Urinary bladder (tissue), 4 donors: ENCODE results near the gene ZACN. TPM values are rescaled to one million over a fixed set of nuclear protein-coding genes. Genes with fewer than 3 reads are reported as not detected.

Source experiments
- DNase-seq: peaks from one replicate; pipeline ENCODE4 v3.0.0-alpha.2; 2015; ENCODE audit errors: extremely low spot score
- H3K27ac ChIP-seq: one replicate; pipeline ENCODE4 v1.5.1; 2013; ENCODE audit warnings: low read depth, mild to moderate bottlenecking, moderate library complexity
- H3K36me3 ChIP-seq: one replicate; pipeline ENCODE4 v1.6.1; 2013; ENCODE audit warnings: mild to moderate bottlenecking, moderate library complexity; ENCODE audit not compliant: insufficient read depth
- H3K4me1 ChIP-seq: one replicate; pipeline ENCODE4 v1.6.1; 2013; ENCODE audit warnings: mild to moderate bottlenecking, moderate library complexity; ENCODE audit not compliant: insufficient read depth
- H3K4me3 ChIP-seq: one replicate; pipeline ENCODE4 v1.5.1; 2013; ENCODE audit warnings: low read depth, low read length
- WGBS: extraction: QIAGEN DNeasy Blood & Tissue Kit; methylation state at CpG from one replicate; pipeline ENCODE4 v1.1.7; 2013; 5-methylcytosine and 5-hydroxymethylcytosine counted together
- polyA plus RNA-seq: library from polyadenylated mRNA; stranded (reverse); fragments of 200-250 nt; gene quantifications from one replicate; pipeline ENCODE4 v1.2.3, GENCODE V29; 2013
- total RNA-seq: library from RNA; depleted of rRNA; stranded (reverse); fragments of >200 nt; gene quantifications from one replicate; pipeline ENCODE4 v1.2.3, GENCODE V29; 2014
- donor health status: healthy with polysubstance abuse.
- donor health status: healthy.

ZACN gene
- total and polyA plus RNA-seq, 2 donors = 2.2 TPM; not detected in 1

GRCh38 chr17:76090517-76091129 is 11.6 kb downstream of the ZACN start:
- Histone ChIP-seq H3K36me3 (peaks cover 2% of the 10 kb centered on the region), H3K27ac (no peak overlapping the region), H3K4me3 (no peak overlapping the region), H3K4me1 (no peaks in the 10 kb centered on the region)
- no peak for DNase-seq
- WGBS = 87% methylated on average over 17 of the region's 17 CpGs

- Histone ChIP-seq H3K4me1 (no peaks in the 10 kb centered on the region), H3K27ac (no peak overlapping the region), H3K4me3 (no peak overlapping the region), H3K36me3 (peaks cover 2% of the 10 kb centered on the region)
- DNase-seq = no peak
- WGBS = 69% methylated on average over 23 of the region's 23 CpGs
Observed at GRCh38 chr17:76091526-76092286, 12.7 kb downstream of the ZACN start.

GRCh38 chr17:76092526-76093413 is 13.8 kb downstream of the ZACN start:
- WGBS = 94% methylated on average over 20 of the region's 20 CpGs
- Histone ChIP-seq H3K4me3 (no peak overlapping the region), H3K4me1 (no peaks in the 10 kb centered on the region), H3K36me3 (peaks cover 4% of the 10 kb centered on the region), H3K27ac (no peak overlapping the region)
- no peak for DNase-seq

- no peak overlapping the region for H3K4me3 ChIP-seq
- H3K4me1 ChIP-seq = no peaks in the 10 kb centered on the region
- no peak overlapping the region for H3K27ac ChIP-seq
- no peak for DNase-seq
- 87% methylated on average over 11 of the region's 11 CpGs for WGBS
- H3K36me3 ChIP-seq = peaks cover 5% of the 10 kb centered on the region
Observed at GRCh38 chr17:76094046-76094445, 15.1 kb downstream of the ZACN start.

- 87% methylated on average over 13 of the region's 13 CpGs for WGBS
- Histone ChIP-seq H3K4me3 (no peak overlapping the region), H3K4me1 (no peaks in the 10 kb centered on the region)
Observed at GRCh38 chr17:76095943-76096342, 17.0 kb downstream of the ZACN start.

GRCh38 chr17:76097716-76098295 is 18.8 kb downstream of the ZACN start:
- H3K36me3 ChIP-seq = peaks cover 2% of the 10 kb centered on the region
- H3K27ac ChIP-seq = no peak overlapping the region
- DNase-seq = no peak
- WGBS = 91% methylated on average over 19 of the region's 19 CpGs
- H3K4me1 ChIP-seq = no peaks in the 10 kb centered on the region
- H3K4me3 ChIP-seq = no peak overlapping the region

More at GRCh38 chr17:76095943-76096342, 17.0 kb downstream of the ZACN start:
- no peak for DNase-seq
- no peak overlapping the region for H3K27ac ChIP-seq
- peaks cover 2% of the 10 kb centered on the region for H3K36me3 ChIP-seq

- Histone ChIP-seq H3K4me1 (no peaks in the 10 kb centered on the region), H3K36me3 (no peaks in the 10 kb centered on the region), H3K27ac (peak overlapping the region; percentile 24), H3K4me3 (peak overlapping the region; percentile 87)
- 2% methylated on average over 4 of the region's 4 CpGs for WGBS
- no peak for DNase-seq
Observed at GRCh38 chr17:76102944-76103273, 23.9 kb downstream of the ZACN start.

- no peaks in the 10 kb centered on the region for H3K36me3 ChIP-seq
- H3K4me3 ChIP-seq = peak within 1 kb of the TSS; percentile 87
- peak within 1 kb of the TSS; percentile 82 for H3K27ac ChIP-seq
- DNase-seq = peak; percentile 82
- no peaks in the 10 kb centered on the region for H3K4me1 ChIP-seq
- WGBS = 5% methylated on average over 55 of the region's 55 CpGs
Observed at GRCh38 chr17:76103274-76104139, 24.5 kb downstream of the ZACN start, which contains the start of gene EXOC7. TSS of gene EXOC7 (minus strand) at chr17:76103787. CDS start at chr17:76103692, 95 bp downstream.

- 88% methylated on average over 29 of the region's 29 CpGs for WGBS
- no peak for DNase-seq
- peak overlapping the region; percentile 87 for H3K4me3 ChIP-seq
Observed at GRCh38 chr17:76104140-76104895, 25.3 kb downstream of the ZACN start.

GRCh38 chr17:76104896-76105231 is 25.9 kb downstream of the ZACN start:
- H3K27ac ChIP-seq = no peak overlapping the region
- no peak for DNase-seq
- H3K36me3 ChIP-seq = no peaks in the 10 kb centered on the region
- H3K4me1 ChIP-seq = no peaks in the 10 kb centered on the region
- H3K4me3 ChIP-seq = no peak overlapping the region
- WGBS = 72% methylated on average over 5 of the region's 5 CpGs

More at GRCh38 chr17:76104140-76104895, 25.3 kb downstream of the ZACN start:
- H3K4me1 ChIP-seq = no peaks in the 10 kb centered on the region
- H3K27ac ChIP-seq = peak overlapping the region; percentile 82
- H3K36me3 ChIP-seq = no peaks in the 10 kb centered on the region

GRCh38 chr17:76106703-76107102 is 27.7 kb downstream of the ZACN start:
- H3K4me1 ChIP-seq = no peaks in the 10 kb centered on the region
- H3K36me3 ChIP-seq = no peaks in the 10 kb centered on the region
- WGBS = 36% methylated on average over 3 of the region's 3 CpGs
- no peak for DNase-seq
- no peak overlapping the region for H3K4me3 ChIP-seq
- no peak overlapping the region for H3K27ac ChIP-seq

- H3K27ac ChIP-seq = no peak overlapping the region
- H3K36me3 ChIP-seq = no peaks in the 10 kb centered on the region
- no peaks in the 10 kb centered on the region for H3K4me1 ChIP-seq
- 87% methylated on average over 6 of the region's 6 CpGs for WGBS
- DNase-seq = no peak
- H3K4me3 ChIP-seq = no peak overlapping the region
Observed at GRCh38 chr17:76107509-76107908, 28.5 kb downstream of the ZACN start.
